BJ (cell line): ENCODE measurements around the gene EEF1AKMT2. TPM values are rescaled to one million over a fixed set of nuclear protein-coding genes. Genes with fewer than 3 reads are reported as not detected.
"Not testable (repeated sequence)": the region's sequence is repeated elsewhere in the genome, so short reads cannot be mapped to it uniquely, and the experiment has no call there.

ENCODE experiments used
- CTCF ChIA-PET: fragments of 350-600 bp; formaldehyde crosslinking; extraction: SDS; loops from one replicate; lab custom pipeline; 2021; ENCODE audit warnings: antibody characterized with exemption, inconsistent platforms; lab: Yijun Ruan, JAX
- POLR2A ChIA-PET: fragments of 300-600 bp; sonication (Branson Sonifier 250); formaldehyde crosslinking; extraction: SDS; loops from one replicate; lab custom pipeline; 2021; ENCODE audit warnings: antibody characterized with exemption; lab: Charles Lee
- DNase-seq: peaks from one replicate; pipeline ENCODE4 v3.0.0-alpha.2; 2011; ENCODE audit warnings: low read depth
- H3K27me3 ChIP-seq: 2 replicates; pipeline ENCODE4 v1.6.0; 2011; ENCODE audit warnings: low read length; ENCODE audit not compliant: control insufficient read depth, insufficient read depth
- H3K36me3 ChIP-seq: 2 replicates; pipeline ENCODE4 v1.5.1; 2011; ENCODE audit warnings: low read length; ENCODE audit not compliant: control insufficient read depth, insufficient read depth
- H3K4me3 ChIP-seq: 2 replicates; pipeline ENCODE4 v1.5.1; 2011; ENCODE audit warnings: low read depth, mild to moderate bottlenecking, control low read depth, low read length
- polyA plus RNA-seq: library from polyadenylated mRNA; depleted of rRNA; stranded (reverse); fragments of >200 nt; gene quantifications from 2 replicates; pipeline ENCODE4 v1.2.3, GENCODE V29; 2011
- TF ChIP-seq, protein P1 (sequence below): IDR thresholded peaks from 2 replicates; pipeline ENCODE4 v1.5.1; 2011; ENCODE audit warnings: low read depth, mild to moderate bottlenecking, control low read depth, inconsistent platforms, low read length, moderate library complexity; ENCODE audit not compliant: insufficient read depth

EEF1AKMT2 gene
- polyA plus RNA-seq, 1 experiment = 8.0 TPM

DNA sequence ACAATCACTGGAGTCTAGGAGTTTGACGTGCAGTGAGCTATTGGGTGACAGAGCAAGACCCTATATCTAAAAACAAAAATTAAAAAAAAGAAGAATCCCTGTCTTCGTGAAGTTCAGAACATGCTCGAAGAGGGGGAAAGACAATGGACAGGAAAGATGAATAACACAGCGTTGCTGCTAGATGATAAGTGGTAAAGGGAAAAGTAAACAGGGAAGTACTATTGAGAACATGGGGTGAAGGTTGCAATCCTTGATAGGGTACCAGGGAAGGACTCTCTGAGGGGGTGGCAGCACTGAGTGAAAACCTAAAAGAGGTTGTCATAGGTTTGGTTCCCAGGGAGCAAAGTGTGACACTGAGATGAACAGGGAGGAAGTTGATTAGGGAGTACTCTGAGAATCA, 7.1 kb upstream of the EEF1AKMT2 start:
- Histone ChIP-seq H3K4me3 (no peak overlapping the region), H3K27me3 (peaks cover 2% of the 10 kb centered on the region), H3K36me3 (no peaks in the 10 kb centered on the region)
- DNase-seq = no peak
- POLR2A ChIA-PET = no interaction called here
- TF ChIP-seq, protein P1, sequence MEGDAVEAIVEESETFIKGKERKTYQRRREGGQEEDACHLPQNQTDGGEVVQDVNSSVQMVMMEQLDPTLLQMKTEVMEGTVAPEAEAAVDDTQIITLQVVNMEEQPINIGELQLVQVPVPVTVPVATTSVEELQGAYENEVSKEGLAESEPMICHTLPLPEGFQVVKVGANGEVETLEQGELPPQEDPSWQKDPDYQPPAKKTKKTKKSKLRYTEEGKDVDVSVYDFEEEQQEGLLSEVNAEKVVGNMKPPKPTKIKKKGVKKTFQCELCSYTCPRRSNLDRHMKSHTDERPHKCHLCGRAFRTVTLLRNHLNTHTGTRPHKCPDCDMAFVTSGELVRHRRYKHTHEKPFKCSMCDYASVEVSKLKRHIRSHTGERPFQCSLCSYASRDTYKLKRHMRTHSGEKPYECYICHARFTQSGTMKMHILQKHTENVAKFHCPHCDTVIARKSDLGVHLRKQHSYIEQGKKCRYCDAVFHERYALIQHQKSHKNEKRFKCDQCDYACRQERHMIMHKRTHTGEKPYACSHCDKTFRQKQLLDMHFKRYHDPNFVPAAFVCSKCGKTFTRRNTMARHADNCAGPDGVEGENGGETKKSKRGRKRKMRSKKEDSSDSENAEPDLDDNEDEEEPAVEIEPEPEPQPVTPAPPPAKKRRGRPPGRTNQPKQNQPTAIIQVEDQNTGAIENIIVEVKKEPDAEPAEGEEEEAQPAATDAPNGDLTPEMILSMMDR = no peak
- CTCF ChIA-PET = no interaction called here

DNA sequence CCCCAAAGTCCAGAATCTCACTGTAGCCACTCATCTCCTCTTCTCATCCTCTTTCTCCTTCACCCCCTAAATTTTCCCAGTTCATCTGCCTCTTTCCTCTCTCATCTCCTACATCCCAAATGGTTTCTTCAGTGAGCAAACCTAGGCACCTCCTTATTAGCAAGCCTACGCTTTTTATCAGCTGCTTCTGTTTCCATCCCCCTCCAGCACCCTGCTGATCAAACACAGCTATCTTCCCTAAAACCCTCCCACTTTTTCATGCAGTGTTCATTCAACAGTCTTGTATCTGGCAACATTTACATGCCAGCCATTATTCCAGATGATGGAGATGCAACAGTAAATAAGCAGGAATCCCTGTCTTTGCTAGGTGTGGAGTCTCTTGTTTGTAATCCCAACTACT, 6.7 kb upstream of the EEF1AKMT2 start:
- TF ChIP-seq, protein P1 = no peak
- POLR2A ChIA-PET = no interaction called here
- Histone ChIP-seq H3K36me3 (no peaks in the 10 kb centered on the region), H3K27me3 (peaks cover 2% of the 10 kb centered on the region), H3K4me3 (no peak overlapping the region)
- DNase-seq = no peak
- CTCF ChIA-PET = no interaction called here

DNA sequence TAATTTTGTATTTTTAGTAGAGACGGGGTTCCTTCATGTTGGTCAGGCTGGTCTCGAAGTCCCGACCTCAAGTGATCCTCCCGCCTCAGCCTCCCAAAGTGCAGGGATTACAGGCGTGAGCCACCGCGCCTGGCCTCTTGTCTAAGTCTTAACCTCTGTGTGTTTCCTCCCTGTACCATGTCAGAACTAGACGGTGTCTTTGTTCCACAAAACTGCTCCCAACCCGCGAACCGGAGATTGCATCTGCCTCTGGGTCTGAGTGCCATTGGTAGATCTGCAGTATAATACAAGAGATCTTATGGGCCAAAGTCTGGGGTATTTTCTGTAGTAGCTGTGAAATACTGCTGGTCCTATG, 1.3 kb upstream of the EEF1AKMT2 start:
- POLR2A ChIA-PET = no interaction called here
- TF ChIP-seq, protein P1 = no peak
- Histone ChIP-seq H3K4me3 (no peak overlapping the region), H3K36me3 (no peaks in the 10 kb centered on the region; the same call in 1 of the 2 replicates), H3K27me3 (no peaks in the 10 kb centered on the region)
- no peak for DNase-seq
- CTCF ChIA-PET = no interaction called here

DNA sequence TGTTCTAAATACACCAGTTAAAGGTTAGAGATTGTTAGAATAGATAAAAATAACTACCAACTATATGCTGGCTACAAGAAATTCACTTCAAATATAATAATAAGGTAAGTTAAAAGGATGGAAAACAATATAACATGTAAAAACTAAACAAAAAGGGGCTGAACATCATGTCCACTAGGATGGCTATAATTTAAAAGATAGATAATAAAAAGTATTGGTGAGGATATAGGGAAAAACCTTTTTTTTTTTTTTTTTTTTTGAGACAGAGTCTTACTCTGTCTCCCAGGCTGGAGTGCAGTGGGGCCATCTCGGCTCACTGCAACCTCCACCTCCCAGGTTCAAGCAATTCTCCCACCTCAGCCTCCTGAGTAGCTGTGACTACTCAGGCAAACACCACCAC, 8.8 kb downstream of the EEF1AKMT2 start:
- CTCF ChIA-PET, H3K36me3 ChIP-seq, DNase-seq, POLR2A ChIA-PET, H3K4me3 ChIP-seq, H3K27me3 ChIP-seq: not testable (repeated sequence)

DNA sequence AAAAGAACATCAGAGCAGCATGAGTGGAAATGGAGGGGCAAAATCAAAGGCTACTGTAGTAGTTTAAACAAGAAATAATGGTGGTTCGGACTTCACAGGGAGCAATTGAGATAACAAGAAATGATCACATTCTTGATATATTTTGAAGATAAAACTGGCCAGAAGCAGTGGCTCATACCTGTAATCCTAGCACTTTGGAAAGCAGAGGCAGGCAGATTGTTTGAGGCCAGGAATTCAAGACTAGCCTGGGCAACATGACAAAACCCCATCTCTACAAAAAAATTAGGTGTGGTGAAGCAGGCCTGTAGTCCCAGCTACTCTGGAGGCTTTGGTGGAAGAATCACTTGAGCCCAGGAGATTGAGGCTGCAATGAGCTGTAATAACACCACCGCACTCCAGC, 22.9 kb downstream of the EEF1AKMT2 start:
- CTCF ChIA-PET = no interaction called here
- TF ChIP-seq, protein P1 = no peak
- POLR2A ChIA-PET = no interaction called here
- no peak for DNase-seq
- no peaks in the 10 kb centered on the region for H3K27me3 ChIP-seq
- peaks cover 3% of the 10 kb centered on the region; the same call in 1 of the 2 replicates for H3K36me3 ChIP-seq
- no peak overlapping the region for H3K4me3 ChIP-seq

DNA sequence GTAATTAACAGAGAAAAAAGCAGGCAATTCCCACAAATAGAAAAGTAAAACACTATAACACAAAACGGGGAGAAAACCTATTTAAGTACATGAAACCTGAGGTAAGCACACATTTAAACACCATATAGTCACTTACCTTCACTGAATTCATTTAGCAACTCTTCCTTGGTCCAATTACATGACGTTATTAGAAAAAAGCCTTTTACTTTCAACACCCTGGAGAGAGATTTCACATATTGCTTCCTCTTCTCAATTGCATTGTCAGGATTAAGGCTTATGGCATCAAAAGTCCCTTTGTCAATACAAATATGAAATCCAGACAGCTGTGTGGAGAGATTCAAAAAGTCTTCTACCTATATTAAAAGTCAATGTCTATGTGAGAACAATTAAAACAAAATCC, 26.4 kb downstream of the EEF1AKMT2 start:
- DNase-seq = no peak
- ChIA-PET POLR2A (interaction anchor here (0.6 kb wide), 1 partner anchor 346 kb away, joined by 3 read pairs; no protein-coding TSS in a partner anchor), CTCF (interaction anchor here (0.9 to 1.0 kb wide), 2 partner anchors 11 to 13 kb away, joined by 3 to 4 read pairs; no protein-coding TSS in a partner anchor)
- TF ChIP-seq, protein P1 = no peak
- no peaks in the 10 kb centered on the region; the same call in 1 of the 2 replicates for H3K36me3 ChIP-seq
- H3K4me3 ChIP-seq = no peak overlapping the region
- H3K27me3 ChIP-seq = no peaks in the 10 kb centered on the region
